ENCODE results near the gene STIM2.

Gene STIM2

DNA sequence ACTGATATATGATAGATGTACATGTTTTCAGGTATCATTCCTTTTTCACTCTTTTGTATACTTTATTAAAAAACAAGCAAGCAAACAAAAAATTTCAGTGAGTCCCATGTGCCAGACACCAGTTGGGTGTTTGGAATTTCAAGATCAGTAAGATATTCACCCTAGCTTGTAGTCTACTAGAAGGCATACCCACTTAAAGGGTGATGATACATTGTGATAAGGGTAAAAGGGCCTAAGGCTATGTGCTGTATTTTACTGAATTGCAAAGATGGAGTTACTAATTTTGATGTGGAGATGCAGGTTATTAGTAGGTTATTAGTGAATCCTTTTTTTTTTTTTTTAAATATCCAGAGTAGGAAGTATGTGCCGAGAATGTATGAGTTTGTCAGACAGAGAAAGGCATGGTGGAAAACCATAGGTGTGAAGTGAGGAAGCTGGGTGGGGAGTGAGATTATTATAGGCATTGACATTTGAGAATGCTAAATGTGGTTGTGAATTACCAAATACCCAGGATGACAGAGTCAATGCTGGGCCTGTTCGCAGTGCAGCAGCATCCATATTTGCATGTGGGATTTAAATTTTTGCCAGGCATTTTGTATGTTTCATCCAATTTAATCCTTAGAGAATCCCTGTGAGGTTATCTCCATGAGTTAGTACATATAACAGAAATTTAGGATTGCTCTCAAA is 10.1 kb downstream of the STIM2 start:
- H3K27ac ChIP-seq = no peak overlapping the region
- no peak for DNase-seq (ENCODE audit: low spot score)
- POLR2A ChIA-PET (ENCODE audit: low non-redundant PET) = no interaction called here
- TF ChIP-seq, protein P1, sequence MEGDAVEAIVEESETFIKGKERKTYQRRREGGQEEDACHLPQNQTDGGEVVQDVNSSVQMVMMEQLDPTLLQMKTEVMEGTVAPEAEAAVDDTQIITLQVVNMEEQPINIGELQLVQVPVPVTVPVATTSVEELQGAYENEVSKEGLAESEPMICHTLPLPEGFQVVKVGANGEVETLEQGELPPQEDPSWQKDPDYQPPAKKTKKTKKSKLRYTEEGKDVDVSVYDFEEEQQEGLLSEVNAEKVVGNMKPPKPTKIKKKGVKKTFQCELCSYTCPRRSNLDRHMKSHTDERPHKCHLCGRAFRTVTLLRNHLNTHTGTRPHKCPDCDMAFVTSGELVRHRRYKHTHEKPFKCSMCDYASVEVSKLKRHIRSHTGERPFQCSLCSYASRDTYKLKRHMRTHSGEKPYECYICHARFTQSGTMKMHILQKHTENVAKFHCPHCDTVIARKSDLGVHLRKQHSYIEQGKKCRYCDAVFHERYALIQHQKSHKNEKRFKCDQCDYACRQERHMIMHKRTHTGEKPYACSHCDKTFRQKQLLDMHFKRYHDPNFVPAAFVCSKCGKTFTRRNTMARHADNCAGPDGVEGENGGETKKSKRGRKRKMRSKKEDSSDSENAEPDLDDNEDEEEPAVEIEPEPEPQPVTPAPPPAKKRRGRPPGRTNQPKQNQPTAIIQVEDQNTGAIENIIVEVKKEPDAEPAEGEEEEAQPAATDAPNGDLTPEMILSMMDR (conservative IDR thresholded peaks at IDR 0.05; ENCODE audit: low read depth) = no peak
- CTCF ChIA-PET = interaction anchor here (0.6 to 0.7 kb wide), 2 partner anchors 82 to 102 kb away, joined by 3 to 5 read pairs; no protein-coding TSS in a partner anchor

DNA sequence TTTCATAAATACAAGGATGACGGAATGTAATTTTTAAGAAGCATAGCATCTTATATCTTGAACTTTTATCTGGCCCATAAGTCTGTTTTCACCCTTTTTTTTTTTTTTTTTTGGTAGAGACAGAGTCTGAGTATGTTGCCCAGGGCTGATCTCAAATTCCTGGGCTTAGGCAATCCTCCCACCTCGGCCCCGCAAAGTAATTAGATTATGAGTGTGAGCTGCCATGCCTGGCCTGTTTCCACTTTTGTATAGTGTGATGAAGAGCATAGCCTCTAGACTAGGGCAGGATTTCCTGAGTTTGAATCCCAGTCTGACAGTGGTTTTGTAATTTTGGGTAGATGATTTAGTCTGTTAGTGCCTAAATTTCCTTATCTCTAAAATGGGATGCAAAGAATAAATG is 11.0 kb downstream of the STIM2 start:
- TF ChIP-seq, protein P1 (conservative IDR thresholded peaks at IDR 0.05; ENCODE audit: low read depth) = no peak
- no peak for DNase-seq (ENCODE audit: low spot score)
- ChIA-PET CTCF (no interaction called here), POLR2A (ENCODE audit: low non-redundant PET) (no interaction called here)
- H3K27ac ChIP-seq = no peak overlapping the region

DNA sequence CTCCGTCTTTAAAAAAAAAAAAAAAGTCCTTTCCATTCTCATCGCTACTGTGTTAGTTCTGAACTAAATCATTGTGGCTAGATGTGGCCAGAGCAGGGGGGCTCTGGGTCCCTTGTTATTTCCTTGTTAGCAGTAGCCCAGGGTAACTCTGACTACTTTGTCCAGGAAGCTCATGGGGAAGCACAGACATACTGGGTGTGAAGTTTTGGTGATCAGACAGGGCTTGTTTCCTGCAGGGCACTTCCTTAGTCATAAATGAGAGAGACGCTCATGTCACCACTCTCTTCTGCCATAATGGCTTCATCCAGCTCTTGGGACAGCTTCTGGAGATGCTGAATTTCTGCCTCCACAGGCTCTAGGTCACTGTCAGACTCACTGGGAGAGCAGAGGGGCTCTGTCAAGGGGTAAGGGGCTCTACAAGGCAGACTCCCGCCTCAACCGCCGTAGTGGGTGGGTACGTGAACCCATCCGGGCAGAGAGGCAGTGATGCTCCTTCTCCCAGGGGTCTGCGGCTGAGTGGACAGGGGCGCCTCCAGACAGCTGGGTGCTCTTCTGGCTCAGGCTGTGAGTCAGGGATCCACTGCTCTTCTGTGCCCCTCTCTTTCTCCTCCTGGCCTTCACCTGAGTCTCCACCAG is 12.9 kb downstream of the STIM2 start:
- ChIA-PET POLR2A (ENCODE audit: low non-redundant PET) (no interaction called here), CTCF (no interaction called here)
- TF ChIP-seq, protein P1 (conservative IDR thresholded peaks at IDR 0.05; ENCODE audit: low read depth) = no peak
- no peak overlapping the region for H3K27ac ChIP-seq
- DNase-seq (ENCODE audit: low spot score) = no peak

DNA sequence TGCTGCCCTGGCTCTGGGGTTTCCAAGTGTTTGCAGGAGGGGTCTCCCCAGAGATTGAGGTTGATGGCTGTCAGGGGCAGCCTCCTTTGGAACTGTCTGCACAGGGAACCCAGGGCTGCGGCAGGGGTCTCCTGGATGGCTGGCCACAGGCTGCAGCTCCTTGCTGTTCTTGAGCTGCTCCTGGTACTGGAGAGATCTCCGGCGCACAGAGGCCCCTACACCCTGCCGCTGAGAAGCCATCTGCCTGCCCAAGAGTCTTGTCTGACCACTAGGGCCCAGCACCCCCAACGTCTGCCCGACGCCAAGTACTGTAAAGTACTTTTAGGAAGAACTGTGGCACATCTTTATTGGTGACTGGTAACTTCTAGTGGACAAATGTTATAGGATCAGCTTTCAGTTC is 13.5 kb downstream of the STIM2 start:
- TF ChIP-seq, protein P1 (conservative IDR thresholded peaks at IDR 0.05; ENCODE audit: low read depth) = no peak
- ChIA-PET CTCF (no interaction called here), POLR2A (ENCODE audit: low non-redundant PET) (no interaction called here)
- H3K27ac ChIP-seq = no peak overlapping the region
- DNase-seq (ENCODE audit: low spot score) = no peak

DNA sequence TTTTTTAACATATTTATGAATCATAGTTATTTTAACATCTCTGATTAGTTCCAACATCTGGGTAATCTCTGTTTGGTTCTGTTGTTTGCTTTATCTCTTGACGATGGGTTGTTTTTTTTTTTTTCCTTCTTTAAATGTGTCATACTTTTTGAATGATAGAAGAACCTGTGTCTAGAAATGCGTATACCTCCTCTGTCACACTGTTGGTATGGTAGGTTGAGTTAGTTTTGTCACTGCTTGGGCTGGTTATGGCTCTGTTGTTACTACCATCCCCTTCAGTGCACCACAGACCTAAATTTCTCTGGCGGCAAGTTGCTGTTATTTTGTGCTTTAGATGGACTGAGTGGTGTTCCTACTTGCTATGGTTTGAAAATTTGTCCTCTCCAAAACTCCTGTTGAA is 16.8 kb downstream of the STIM2 start:
- ChIA-PET CTCF (no interaction called here), POLR2A (ENCODE audit: low non-redundant PET) (no interaction called here)
- DNase-seq (ENCODE audit: low spot score) = no peak
- no peak overlapping the region for H3K27ac ChIP-seq
- TF ChIP-seq, protein P1 (conservative IDR thresholded peaks at IDR 0.05; ENCODE audit: low read depth) = no peak

DNA sequence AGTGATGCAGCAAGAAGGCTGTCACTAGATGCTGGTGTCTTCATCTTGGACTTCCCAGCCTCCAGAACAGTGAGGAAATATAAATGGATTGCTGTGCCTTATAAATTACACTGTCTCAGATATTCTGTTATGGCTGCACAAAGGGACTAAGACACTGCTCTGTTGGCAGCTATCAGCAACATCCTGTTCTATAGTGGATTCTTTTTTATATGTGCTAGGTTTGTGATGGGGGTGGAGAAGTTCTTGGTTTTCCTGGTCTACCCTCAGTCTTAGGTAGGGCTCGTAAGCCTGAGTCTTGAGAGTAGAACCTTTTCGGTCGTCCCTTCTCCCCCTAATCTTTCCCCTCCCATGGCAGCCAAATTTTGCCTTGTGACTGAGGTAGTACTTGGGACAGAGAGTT is 17.3 kb downstream of the STIM2 start:
- no peak overlapping the region for H3K27ac ChIP-seq
- TF ChIP-seq, protein P1 (conservative IDR thresholded peaks at IDR 0.05; ENCODE audit: low read depth) = no peak
- CTCF ChIA-PET = no interaction called here
- DNase-seq (ENCODE audit: low spot score) = no peak
- POLR2A ChIA-PET (ENCODE audit: low non-redundant PET) = no interaction called here

Measured in RWPE1 (cell line).